Upper lobe of right lung (tissue), 1 donor: Measurements from ENCODE around the gene CAPZB. TPM values are rescaled to one million over a fixed set of nuclear protein-coding genes. Genes with fewer than 3 reads are reported as not detected.

Experiments used
- ATAC-seq: fragments of 200-7000 bp; cut with Tn5 transposase; one replicate; pipeline ENCODE4 v1.9.1; 2020; ENCODE audit warnings: mild to moderate bottlenecking, moderate library complexity
- DNase-seq: peaks from one replicate; pipeline ENCODE4 v3.0.0-alpha.2; 2020
- H3K27ac ChIP-seq: fragments of 200-600 bp; one replicate; pipeline ENCODE4 v1.8.0; 2022
- H3K27me3 ChIP-seq: fragments of 200-600 bp; one replicate; pipeline ENCODE4 v1.8.0; 2022; ENCODE audit warnings: mild to moderate bottlenecking
- H3K36me3 ChIP-seq: fragments of 200-600 bp; one replicate; pipeline ENCODE4 v1.8.0; 2022
- H3K4me1 ChIP-seq: fragments of 200-600 bp; one replicate; pipeline ENCODE4 v1.8.0; 2022
- H3K4me3 ChIP-seq: fragments of 200-600 bp; one replicate; pipeline ENCODE4 v1.8.0; 2022; ENCODE audit warnings: mild to moderate bottlenecking
- H3K9me3 ChIP-seq: fragments of 200-600 bp; one replicate; pipeline ENCODE4 v1.8.0; 2022
- intact Hi-C: fragments of 100-400 bp; cut with DNase I; formaldehyde crosslinking; loops from one replicate; pipeline ENCODE4 v1.11.0; 2022
- total RNA-seq: library from RNA; stranded (reverse); fragmentation: NEBNext Ultra II Directional; extraction: Animal tissue kit (Norgen Biotek cat#: 25700); gene quantifications from one replicate; pipeline ENCODE4 v1.2.1, GENCODE V29; 2021
- TF ChIP-seq, protein P1 (sequence below): fragments of 200-600 bp; IDR thresholded peaks from one replicate; pipeline ENCODE4 v1.8.0; 2022; ENCODE audit warnings: antibody characterized with exemption
- donor health status: DM: no; HTN: yes; CAD: no; lungs with severe emphysema.

The CAPZB gene
- total RNA-seq, 1 donor from 2014 or later = 237 TPM

DNA sequence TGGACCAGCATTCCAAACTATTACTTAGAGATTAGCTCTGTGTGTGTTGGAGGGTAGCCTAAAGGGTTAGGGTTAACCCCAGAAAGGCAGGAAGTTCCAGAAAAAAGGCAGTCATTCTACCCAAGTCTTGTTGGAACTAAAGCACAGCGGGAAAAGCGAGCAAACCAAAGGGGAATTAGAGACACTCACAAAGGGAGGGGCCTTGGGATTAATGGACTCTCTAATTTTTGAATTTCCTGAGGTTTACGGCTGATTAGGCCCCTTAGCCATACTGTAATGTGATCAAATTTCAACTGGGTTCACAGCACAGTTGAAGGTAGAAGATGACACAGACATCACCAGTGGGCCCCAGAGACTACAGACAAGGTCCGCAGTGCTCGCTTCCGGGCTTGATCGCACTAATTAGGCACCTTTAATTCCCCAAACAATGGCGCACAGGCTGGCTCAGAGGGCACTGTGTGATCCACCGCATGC is 28.3 kb downstream of the CAPZB start:
- no peak for DNase-seq
- ATAC-seq = no peak
- H3K4me1 ChIP-seq = peaks cover 79% of the 10 kb centered on the region

DNA sequence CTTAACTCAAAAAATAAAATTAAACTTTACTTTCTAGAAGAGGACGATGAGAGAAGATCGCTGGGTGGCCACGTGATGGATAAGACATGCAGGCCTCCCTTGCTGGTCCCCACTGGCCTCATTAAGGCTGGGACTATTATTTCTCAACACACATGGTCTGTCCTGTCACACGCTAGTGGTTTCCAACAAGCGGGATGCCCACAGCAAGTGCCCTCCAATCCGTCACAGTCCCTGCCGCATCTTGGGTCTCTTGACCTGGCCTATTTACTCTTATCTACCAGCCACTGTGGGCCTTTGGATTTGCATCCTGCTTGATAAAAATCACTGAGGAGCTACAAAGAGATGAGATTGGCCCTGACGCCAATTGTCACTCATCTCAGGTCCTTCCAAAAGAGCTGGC is 30.0 kb downstream of the CAPZB start:
- intact Hi-C loops = no loop called here
- no peak for DNase-seq
- Histone ChIP-seq H3K27ac (peak overlapping the region; percentile 28), H3K9me3 (no peaks in the 10 kb centered on the region), H3K4me3 (no peak overlapping the region), H3K4me1 (peaks cover 87% of the 10 kb centered on the region), H3K27me3 (no peaks in the 10 kb centered on the region), H3K36me3 (no peaks in the 10 kb centered on the region)
- no peak for ATAC-seq
- TF ChIP-seq, protein P1, sequence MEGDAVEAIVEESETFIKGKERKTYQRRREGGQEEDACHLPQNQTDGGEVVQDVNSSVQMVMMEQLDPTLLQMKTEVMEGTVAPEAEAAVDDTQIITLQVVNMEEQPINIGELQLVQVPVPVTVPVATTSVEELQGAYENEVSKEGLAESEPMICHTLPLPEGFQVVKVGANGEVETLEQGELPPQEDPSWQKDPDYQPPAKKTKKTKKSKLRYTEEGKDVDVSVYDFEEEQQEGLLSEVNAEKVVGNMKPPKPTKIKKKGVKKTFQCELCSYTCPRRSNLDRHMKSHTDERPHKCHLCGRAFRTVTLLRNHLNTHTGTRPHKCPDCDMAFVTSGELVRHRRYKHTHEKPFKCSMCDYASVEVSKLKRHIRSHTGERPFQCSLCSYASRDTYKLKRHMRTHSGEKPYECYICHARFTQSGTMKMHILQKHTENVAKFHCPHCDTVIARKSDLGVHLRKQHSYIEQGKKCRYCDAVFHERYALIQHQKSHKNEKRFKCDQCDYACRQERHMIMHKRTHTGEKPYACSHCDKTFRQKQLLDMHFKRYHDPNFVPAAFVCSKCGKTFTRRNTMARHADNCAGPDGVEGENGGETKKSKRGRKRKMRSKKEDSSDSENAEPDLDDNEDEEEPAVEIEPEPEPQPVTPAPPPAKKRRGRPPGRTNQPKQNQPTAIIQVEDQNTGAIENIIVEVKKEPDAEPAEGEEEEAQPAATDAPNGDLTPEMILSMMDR = no peak

More for the DNA sequence above, 28.3 kb downstream of the CAPZB start:
- Histone ChIP-seq H3K36me3 (no peaks in the 10 kb centered on the region), H3K4me3 (no peak overlapping the region), H3K9me3 (no peaks in the 10 kb centered on the region), H3K27me3 (no peaks in the 10 kb centered on the region), H3K27ac (no peak overlapping the region)
- TF ChIP-seq, protein P1 = no peak
- intact Hi-C loops = no loop called here

DNA sequence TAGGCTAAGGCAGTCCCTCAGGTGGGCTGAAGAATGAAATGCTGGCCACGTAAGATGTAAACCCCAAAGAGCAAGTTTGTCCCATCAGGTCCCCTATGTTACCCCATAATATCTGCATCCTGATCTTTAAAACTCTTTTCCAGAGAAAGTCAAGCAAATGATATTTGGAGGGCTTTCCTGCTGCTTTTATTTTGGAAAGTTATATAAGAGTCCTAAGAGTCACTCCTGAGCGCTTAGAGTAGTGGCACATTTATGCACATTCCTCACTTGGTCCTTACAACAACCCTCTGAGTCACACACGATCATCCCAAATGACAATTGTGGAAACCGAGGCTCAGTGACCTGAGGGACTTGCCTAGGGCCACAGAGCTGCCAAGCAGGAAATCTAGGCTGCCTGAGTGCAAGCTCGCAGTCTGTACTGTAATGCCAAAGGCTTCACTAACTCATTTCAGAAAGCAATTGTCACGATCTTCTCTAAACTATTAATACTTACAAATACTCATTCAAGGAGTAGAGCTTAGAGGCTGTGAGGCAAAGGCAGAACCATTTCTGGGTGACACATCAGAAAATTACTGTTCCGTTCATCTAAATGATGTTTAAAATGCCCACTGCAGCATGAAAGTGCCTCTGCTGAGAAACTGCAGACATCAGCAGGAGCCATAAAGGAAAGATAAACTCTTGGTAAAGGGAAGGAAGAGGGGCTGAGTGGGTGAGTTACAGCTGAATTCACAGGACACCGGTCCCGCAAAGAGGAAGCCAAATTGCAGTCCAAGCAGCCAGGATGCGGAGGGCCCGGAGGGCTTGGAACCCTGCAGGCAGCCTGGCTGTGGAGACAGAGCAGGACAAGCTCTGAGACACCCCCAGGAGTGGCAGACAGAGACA is 30.8 kb downstream of the CAPZB start:
- no peak overlapping the region for H3K4me3 ChIP-seq

DNA sequence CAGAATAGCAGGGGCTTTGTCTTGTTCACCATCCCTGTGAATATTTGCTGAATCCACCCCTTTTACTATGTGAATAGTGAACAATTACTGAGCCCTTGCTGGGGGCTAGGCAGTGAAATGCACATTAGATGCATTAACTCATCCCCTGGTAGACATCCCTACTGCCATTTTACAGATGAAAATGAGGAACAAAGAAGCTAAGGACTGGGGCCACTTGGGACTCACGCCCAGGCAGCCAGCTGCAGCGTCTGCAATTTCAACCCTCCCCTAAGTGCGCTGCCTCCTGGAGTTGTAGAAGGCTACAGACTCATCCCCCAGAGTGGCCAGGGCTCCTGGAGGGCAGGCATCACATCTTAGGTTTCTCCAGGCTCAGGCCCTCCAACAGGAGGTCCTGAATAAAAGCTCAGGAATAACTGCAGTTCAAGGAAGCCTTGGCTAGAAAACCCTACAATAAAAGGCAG is 31.6 kb downstream of the CAPZB start:
- no peaks in the 10 kb centered on the region for H3K36me3 ChIP-seq
- no peaks in the 10 kb centered on the region for H3K9me3 ChIP-seq
- DNase-seq = no peak
- intact Hi-C loops = no loop called here
- H3K27me3 ChIP-seq = no peaks in the 10 kb centered on the region
- TF ChIP-seq, protein P1 = no peak
- peak; percentile 5 for ATAC-seq
- H3K4me3 ChIP-seq = no peak overlapping the region
- no peak overlapping the region for H3K27ac ChIP-seq
- H3K4me1 ChIP-seq = peaks cover 98% of the 10 kb centered on the region

More for the DNA sequence above, 30.8 kb downstream of the CAPZB start:
- H3K9me3 ChIP-seq = no peaks in the 10 kb centered on the region
- H3K4me1 ChIP-seq = peaks cover 94% of the 10 kb centered on the region
- H3K27me3 ChIP-seq = no peaks in the 10 kb centered on the region
- peak overlapping the region; percentile 28 for H3K27ac ChIP-seq
- DNase-seq (no peak), ATAC-seq (peak; percentile 26)
- TF ChIP-seq, protein P1 = no peak
- intact Hi-C loops = no loop called here
- H3K36me3 ChIP-seq = no peaks in the 10 kb centered on the region

DNA sequence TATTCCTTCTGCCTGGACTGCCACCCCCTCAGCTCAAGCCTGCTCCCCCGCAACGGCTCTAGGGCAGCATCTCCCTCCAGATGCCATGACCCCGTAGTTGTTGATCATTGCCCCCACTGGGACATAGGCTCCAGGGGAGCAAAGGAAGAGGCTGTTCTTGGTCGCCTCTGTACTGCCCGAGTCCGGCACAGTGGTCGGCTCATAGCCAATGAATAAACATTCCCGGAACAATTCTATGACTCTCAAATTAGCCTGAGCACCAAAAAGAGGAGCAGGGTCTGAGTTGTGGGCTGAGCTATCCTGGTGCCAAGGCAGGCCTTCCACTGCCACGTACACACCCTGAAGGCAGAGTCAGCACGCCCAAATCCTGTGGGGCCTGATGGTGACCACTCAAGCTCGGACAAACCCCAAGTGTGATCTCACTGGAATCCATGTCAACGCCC is 33.1 kb downstream of the CAPZB start:
- intact Hi-C loops = no loop called here
- no peaks in the 10 kb centered on the region for H3K9me3 ChIP-seq
- H3K4me1 ChIP-seq = peaks cover 93% of the 10 kb centered on the region
- TF ChIP-seq, protein P1 = no peak
- H3K27ac ChIP-seq = peak overlapping the region; percentile 68
- H3K36me3 ChIP-seq = no peaks in the 10 kb centered on the region
- no peak overlapping the region for H3K4me3 ChIP-seq
- H3K27me3 ChIP-seq = no peaks in the 10 kb centered on the region
- DNase-seq = no peak
- peak; percentile 61 for ATAC-seq
